PC-3 (cell line): ENCODE data around the gene KCNQ2. TPM values are rescaled to one million over a fixed set of nuclear protein-coding genes. Genes with fewer than 3 reads are reported as not detected.

Experiments used
- ATAC-seq: fragments of 200-7000 bp; cut with Tn5 transposase; 2 replicates; pipeline ENCODE4 v1.9.1; 2020; ENCODE audit warnings: mild to moderate bottlenecking, moderate library complexity
- BruUV-seq: library from RNA; stranded (reverse); fragments of 400-500 nt; replicated peaks from 2 replicates; lab custom pipeline; 2021; lab: Mats Ljungman, UMichigan
- CTCF ChIA-PET: fragments of 300-600 bp; sonication (Branson Sonifier 250); formaldehyde crosslinking; loops from one replicate; lab custom pipeline; 2022; ENCODE audit warnings: antibody characterized with exemption; lab: Charles Lee
- POLR2A ChIA-PET: fragments of 300-600 bp; sonication (Branson Sonifier 250); formaldehyde crosslinking; loops from one replicate; lab custom pipeline; 2022; ENCODE audit warnings: antibody characterized with exemption; ENCODE audit not compliant: unreplicated experiment; lab: Charles Lee
- DNase-seq: peaks from one replicate; pipeline ENCODE4 v3.0.0-alpha.2; 2015
- H2AFZ ChIP-seq: fragments of 300-600 bp; sonication (generic); 2 replicates; pipeline ENCODE4 v1.6.0; 2016; ENCODE audit warnings: antibody characterized with exemption, low read length
- H3F3A ChIP-seq: fragments of 300-600 bp; sonication (generic); one replicate; pipeline ENCODE4 v1.6.0; 2017; ENCODE audit warnings: antibody characterized with exemption, low read length, control low read depth, mild to moderate bottlenecking; ENCODE audit not compliant: unreplicated experiment
- H3K27ac ChIP-seq: fragments of 300-600 bp; sonication (generic); 2 replicates; pipeline ENCODE4 v1.5.1; 2016; ENCODE audit warnings: mild to moderate bottlenecking, low read length
- H3K27me3 ChIP-seq: fragments of 300-600 bp; sonication (generic); 2 replicates; pipeline ENCODE4 v1.6.1; 2016; ENCODE audit warnings: low read length, mixed read lengths
- H3K36me3 ChIP-seq: fragments of 300-600 bp; sonication (generic); 2 replicates; pipeline ENCODE4 v1.6.1; 2016; ENCODE audit warnings: low read depth, mixed run types, low read length, mixed read lengths
- H3K4me1 ChIP-seq: fragments of 300-600 bp; sonication (generic); 2 replicates; pipeline ENCODE4 v1.5.1; 2016; ENCODE audit warnings: low read length; ENCODE audit not compliant: insufficient read depth
- H3K4me2 ChIP-seq: fragments of 300-600 bp; sonication (generic); 2 replicates; pipeline ENCODE4 v1.6.0; 2016; ENCODE audit warnings: low read length
- H3K4me3 ChIP-seq: fragments of 300-600 bp; sonication (generic); 2 replicates; pipeline ENCODE4 v1.5.1; 2016; ENCODE audit warnings: mild to moderate bottlenecking, low read length, mixed read lengths
- H3K79me2 ChIP-seq: fragments of 300-600 bp; sonication (generic); 2 replicates; pipeline ENCODE4 v1.6.1; 2017; ENCODE audit warnings: low read length, mixed read lengths
- H3K9ac ChIP-seq: fragments of 300-600 bp; sonication (generic); 2 replicates; pipeline ENCODE4 v1.6.0; 2016; ENCODE audit warnings: mild to moderate bottlenecking, low read length
- H3K9me2 ChIP-seq: fragments of 300-600 bp; sonication (generic); replicated peaks from 2 replicates; pipeline ENCODE4 v1.6.1; 2016; ENCODE audit warnings: mixed run types, low read length, mixed read lengths
- H3K9me3 ChIP-seq: fragments of 300-600 bp; sonication (generic); 2 replicates; pipeline ENCODE4 v1.6.1; 2016; ENCODE audit warnings: low read length, mixed read lengths
- H4K20me1 ChIP-seq: fragments of 300-600 bp; sonication (generic); 2 replicates; pipeline ENCODE4 v1.6.1; 2016; ENCODE audit warnings: low read length, mixed read lengths
- EZH2 ChIP-seq: fragments of 300-600 bp; sonication (generic); IDR thresholded peaks from one replicate; pipeline ENCODE4 v1.6.1; 2017; ENCODE audit warnings: antibody characterized with exemption, mild to moderate bottlenecking, low read length; ENCODE audit not compliant: unreplicated experiment
- EZH2phosphoT487 ChIP-seq: fragments of 300-600 bp; sonication (generic); IDR thresholded peaks from 2 replicates; pipeline ENCODE4 v1.6.1; 2018; ENCODE audit warnings: mild to moderate bottlenecking, antibody characterized with exemption, low read length, borderline replicate concordance
- intact Hi-C: fragments of 100-400 bp; cut with micrococcal nuclease; formaldehyde crosslinking; loops from 2 replicates; pipeline ENCODE4 v1.9.0; 2023
- total RNA-seq: library from RNA; depleted of rRNA; stranded (reverse); fragments of >200 nt; gene quantifications from 2 replicates; pipeline ENCODE4 v1.2.3, GENCODE V29; 2014
- TF ChIP-seq, protein P1 (sequence below): fragments of 300-600 bp; sonication (generic); conservative IDR thresholded peaks from 2 replicates; pipeline ENCODE4 v1.5.1; 2017; ENCODE audit warnings: antibody characterized with exemption, low read depth, mild to moderate bottlenecking, low read length

The KCNQ2 gene
- total RNA-seq, 1 experiment from 2014 or later: not detected

DNA sequence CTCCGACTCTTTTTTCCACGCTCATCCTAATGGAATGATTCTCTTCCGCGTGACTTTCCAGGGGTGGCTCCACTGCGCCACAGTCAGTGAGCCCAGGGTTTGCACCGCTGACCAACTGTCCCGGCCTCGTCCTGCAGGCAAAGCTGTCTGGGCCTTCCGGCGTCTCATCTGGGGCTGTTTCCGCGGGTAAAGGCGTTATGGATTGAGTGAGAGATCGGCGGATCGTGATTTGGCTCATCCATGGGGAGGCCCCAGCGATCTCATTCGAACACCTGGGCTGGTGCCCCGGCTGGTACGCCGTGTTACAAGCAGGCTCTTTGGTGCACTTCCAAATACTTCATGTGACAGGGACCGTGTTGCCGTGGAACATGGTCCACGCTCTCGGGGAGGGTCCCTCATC lies 47.8 kb downstream of the KCNQ2 start:
- no peak for TF ChIP-seq EZH2
- no peak for TF ChIP-seq EZH2phosphoT487
- TF ChIP-seq, protein P1, sequence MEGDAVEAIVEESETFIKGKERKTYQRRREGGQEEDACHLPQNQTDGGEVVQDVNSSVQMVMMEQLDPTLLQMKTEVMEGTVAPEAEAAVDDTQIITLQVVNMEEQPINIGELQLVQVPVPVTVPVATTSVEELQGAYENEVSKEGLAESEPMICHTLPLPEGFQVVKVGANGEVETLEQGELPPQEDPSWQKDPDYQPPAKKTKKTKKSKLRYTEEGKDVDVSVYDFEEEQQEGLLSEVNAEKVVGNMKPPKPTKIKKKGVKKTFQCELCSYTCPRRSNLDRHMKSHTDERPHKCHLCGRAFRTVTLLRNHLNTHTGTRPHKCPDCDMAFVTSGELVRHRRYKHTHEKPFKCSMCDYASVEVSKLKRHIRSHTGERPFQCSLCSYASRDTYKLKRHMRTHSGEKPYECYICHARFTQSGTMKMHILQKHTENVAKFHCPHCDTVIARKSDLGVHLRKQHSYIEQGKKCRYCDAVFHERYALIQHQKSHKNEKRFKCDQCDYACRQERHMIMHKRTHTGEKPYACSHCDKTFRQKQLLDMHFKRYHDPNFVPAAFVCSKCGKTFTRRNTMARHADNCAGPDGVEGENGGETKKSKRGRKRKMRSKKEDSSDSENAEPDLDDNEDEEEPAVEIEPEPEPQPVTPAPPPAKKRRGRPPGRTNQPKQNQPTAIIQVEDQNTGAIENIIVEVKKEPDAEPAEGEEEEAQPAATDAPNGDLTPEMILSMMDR: no peak
- H3F3A ChIP-seq: no peaks in the 10 kb centered on the region
- POLR2A ChIA-PET: no interaction called here
- DNase-seq (no peak), ATAC-seq (no peak)
- H3K4me2 ChIP-seq: no peak overlapping the region
- no peaks in the 10 kb centered on the region for H3K4me1 ChIP-seq
- no peak overlapping the region for H3K4me3 ChIP-seq
- H3K79me2 ChIP-seq: no peaks in the 10 kb centered on the region
- no TSS peak for BruUV-seq
- no peak overlapping the region for H3K9ac ChIP-seq
- H3K9me2 ChIP-seq: no peaks in the 10 kb centered on the region
- H4K20me1 ChIP-seq: no peaks in the 10 kb centered on the region
- intact Hi-C loops: no loop called here
- H3K36me3 ChIP-seq: no peaks in the 10 kb centered on the region
- H2AFZ ChIP-seq: no peak overlapping the region
- no peak overlapping the region for H3K27ac ChIP-seq
- CTCF ChIA-PET: no interaction called here
- no peaks in the 10 kb centered on the region for H3K9me3 ChIP-seq
- peaks cover 46% of the 10 kb centered on the region for H3K27me3 ChIP-seq

- no TSS peak for BruUV-seq
- peaks cover 54% of the 10 kb centered on the region for H3K27me3 ChIP-seq
- CTCF ChIA-PET: no interaction called here
Measured at GRCh38 chr20:63423751-63424150, 48.7 kb downstream of the KCNQ2 start.

DNA sequence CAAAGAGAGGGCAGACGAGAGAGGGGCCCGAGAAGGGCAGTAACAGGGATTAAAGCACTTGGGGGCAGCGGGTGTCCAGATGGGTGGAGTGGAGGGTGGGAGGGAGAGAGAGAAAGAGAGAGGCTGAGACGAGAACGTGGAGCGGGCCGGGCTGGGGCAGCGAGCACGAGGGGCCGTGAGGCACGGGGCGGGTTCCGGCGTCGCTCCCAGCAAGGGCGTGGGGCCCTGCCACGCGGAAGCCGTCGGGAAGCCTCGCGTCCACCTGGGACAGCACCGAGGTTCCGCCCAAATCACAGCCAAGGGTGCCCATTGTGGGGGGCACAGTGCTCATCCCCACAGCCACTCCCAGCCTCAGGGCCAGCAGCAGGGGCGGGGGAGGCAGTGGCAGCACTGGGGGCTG lies 49.8 kb downstream of the KCNQ2 start:
- Histone ChIP-seq H3K36me3 (no peaks in the 10 kb centered on the region), H3K27ac (no peak overlapping the region), H3K27me3 (peaks cover 58% of the 10 kb centered on the region), H3K4me2 (no peak overlapping the region), H2AFZ (no peak overlapping the region), H3K9ac (no peak overlapping the region), H3F3A (no peaks in the 10 kb centered on the region), H4K20me1 (no peaks in the 10 kb centered on the region), H3K4me1 (no peaks in the 10 kb centered on the region), H3K9me2 (no peaks in the 10 kb centered on the region), H3K4me3 (no peak overlapping the region), H3K9me3 (no peaks in the 10 kb centered on the region), H3K79me2 (no peaks in the 10 kb centered on the region)
- DNase-seq: no peak
- intact Hi-C loops: no loop called here
- no TSS peak for BruUV-seq
- ATAC-seq: no peak
- POLR2A ChIA-PET: no interaction called here
- TF ChIP-seq, protein P1: no peak
- TF ChIP-seq EZH2phosphoT487: no peak
- no peak for TF ChIP-seq EZH2
- CTCF ChIA-PET: no interaction called here

More at GRCh38 chr20:63423751-63424150, 48.7 kb downstream of the KCNQ2 start:
- Histone ChIP-seq H3K4me1 (no peaks in the 10 kb centered on the region), H4K20me1 (no peaks in the 10 kb centered on the region), H3F3A (no peaks in the 10 kb centered on the region), H3K79me2 (no peaks in the 10 kb centered on the region), H3K9ac (no peak overlapping the region), H3K4me2 (no peak overlapping the region), H3K9me2 (no peaks in the 10 kb centered on the region), H2AFZ (no peak overlapping the region), H3K4me3 (no peak overlapping the region), H3K36me3 (no peaks in the 10 kb centered on the region), H3K9me3 (no peaks in the 10 kb centered on the region), H3K27ac (no peak overlapping the region)
- TF ChIP-seq, protein P1: no peak
- TF ChIP-seq EZH2phosphoT487 (no peak), EZH2 (no peak)
- DNase-seq (no peak), ATAC-seq (no peak)
- POLR2A ChIA-PET: no interaction called here
- intact Hi-C loops: no loop called here
